Measurements from ENCODE around the gene ALDOB. TPM values are rescaled to one million over a fixed set of nuclear protein-coding genes. Genes with fewer than 3 reads are reported as not detected.

ALDOB gene
- total RNA-seq, 2 donors from 2014 or later: 0.29 TPM; not detected in 1

GRCh38 chr9:101442318-101442717 lies 6.7 kb upstream of the ALDOB start:
- no peak overlapping the region for H3K27ac Mint-ChIP-seq
- Histone ChIP-seq H3K9me3 (ENCODE audit: control insufficient read depth, low read length) (no peaks in the 10 kb centered on the region), H3K9ac (ENCODE audit: extremely low read depth, low read length, poor library complexity, severe bottlenecking) (no peak overlapping the region), H3K27me3 (ENCODE audit: control insufficient read depth, insufficient read depth, low read length, poor library complexity, severe bottlenecking) (no peaks in the 10 kb centered on the region), H3K4me1 (ENCODE audit: control insufficient read depth, insufficient read depth, low read length) (no peaks in the 10 kb centered on the region), H3K27ac (ENCODE audit: low read depth, low read length) (no peak overlapping the region), H3K4me3 (ENCODE audit: low read length) (no peak overlapping the region), H3K36me3 (ENCODE audit: control insufficient read depth, insufficient read depth, low read length) (no peaks in the 10 kb centered on the region)
- WGBS, 2 experiments (ENCODE audit: insufficient coverage in 1 of 2, insufficient read length in 1 of 2): 90% methylated on average over 3 of the region's 3 CpGs; no CpG with 5 or more reads in 1 of the 2 experiments
- H3K4me1 Mint-ChIP-seq: no peaks in the 10 kb centered on the region
- H3K27me3 Mint-ChIP-seq (ENCODE audit: insufficient read depth): peaks cover 2% of the 10 kb centered on the region
- no peak for TF ChIP-seq CTCF (conservative IDR thresholded peaks at IDR 0.05)
- H3K36me3 Mint-ChIP-seq (ENCODE audit: low read depth): no peaks in the 10 kb centered on the region
- peaks cover 2% of the 10 kb centered on the region for H3K9me3 Mint-ChIP-seq
- H3K4me3 Mint-ChIP-seq: no peak overlapping the region
- no peak for DNase-seq

- no peak for DNase-seq
- Histone ChIP-seq H3K4me3 (ENCODE audit: low read length) (no peak overlapping the region), H3K9me3 (ENCODE audit: control insufficient read depth, low read length) (no peaks in the 10 kb centered on the region), H3K27me3 (ENCODE audit: control insufficient read depth, insufficient read depth, low read length, poor library complexity, severe bottlenecking) (no peaks in the 10 kb centered on the region), H3K9ac (ENCODE audit: extremely low read depth, low read length, poor library complexity, severe bottlenecking) (no peak overlapping the region), H3K36me3 (ENCODE audit: control insufficient read depth, insufficient read depth, low read length) (no peaks in the 10 kb centered on the region), H3K27ac (ENCODE audit: low read depth, low read length) (no peak overlapping the region), H3K4me1 (ENCODE audit: control insufficient read depth, insufficient read depth, low read length) (no peaks in the 10 kb centered on the region)
- no peak for TF ChIP-seq CTCF (conservative IDR thresholded peaks at IDR 0.05)
- no peaks in the 10 kb centered on the region for H3K9me3 Mint-ChIP-seq
- H3K27me3 Mint-ChIP-seq (ENCODE audit: insufficient read depth): peaks cover 2% of the 10 kb centered on the region
- H3K36me3 Mint-ChIP-seq (ENCODE audit: low read depth): no peaks in the 10 kb centered on the region
- no peak overlapping the region for H3K27ac Mint-ChIP-seq
- H3K4me1 Mint-ChIP-seq: no peaks in the 10 kb centered on the region
- WGBS, 2 experiments (ENCODE audit: insufficient coverage in 1 of 2, insufficient read length in 1 of 2): 67 to 84% methylated on average over 1 to 3 of the region's 3 CpGs
- no peak overlapping the region for H3K4me3 Mint-ChIP-seq
These were observed 5.2 kb upstream of the ALDOB start for GRCh38 chr9:101440714-101441230.

GRCh38 chr9:101438523-101438922 lies 2.9 kb upstream of the ALDOB start:
- TF ChIP-seq CTCF (conservative IDR thresholded peaks at IDR 0.05): no peak
- H3K4me3 ChIP-seq (ENCODE audit: low read length): no peak overlapping the region
- H3K27ac ChIP-seq (ENCODE audit: low read depth, low read length): no peak overlapping the region
- no peaks in the 10 kb centered on the region for H3K27me3 Mint-ChIP-seq (ENCODE audit: insufficient read depth)
- H3K27ac Mint-ChIP-seq: no peak overlapping the region
- H3K36me3 ChIP-seq (ENCODE audit: control insufficient read depth, insufficient read depth, low read length): no peaks in the 10 kb centered on the region
- H3K9ac ChIP-seq (ENCODE audit: extremely low read depth, low read length, poor library complexity, severe bottlenecking): no peak overlapping the region
- no peaks in the 10 kb centered on the region for H3K4me1 Mint-ChIP-seq
- H3K36me3 Mint-ChIP-seq (ENCODE audit: low read depth): no peaks in the 10 kb centered on the region
- 88% methylated on average over 1 of the region's 3 CpGs; no CpG with 5 or more reads in 1 of the 2 experiments for WGBS, 2 experiments (ENCODE audit: insufficient coverage in 1 of 2, insufficient read length in 1 of 2)
- no peak overlapping the region for H3K4me3 Mint-ChIP-seq
- no peaks in the 10 kb centered on the region for H3K27me3 ChIP-seq (ENCODE audit: control insufficient read depth, insufficient read depth, low read length, poor library complexity, severe bottlenecking)
- H3K9me3 ChIP-seq (ENCODE audit: control insufficient read depth, low read length): no peaks in the 10 kb centered on the region
- no peaks in the 10 kb centered on the region for H3K4me1 ChIP-seq (ENCODE audit: control insufficient read depth, insufficient read depth, low read length)
- no peak for DNase-seq
- H3K9me3 Mint-ChIP-seq: no peaks in the 10 kb centered on the region

Data from endodermal cell (in vitro differentiated cells).